Lower leg skin (tissue), 3 donors: ENCODE measurements around the gene SLC8A1.

Source experiments
- CTCF ChIP-seq, 3 donors: fragments of 450-650 bp; IDR thresholded peaks; one replicate each; pipeline ENCODE4 v1.5.1; 2016; ENCODE audit warnings: antibody characterized with exemption in 3 of 3, mild to moderate bottlenecking in 3 of 3, moderate library complexity in 2 of 3
- POLR2A ChIP-seq, 2 donors: fragments of 450-650 bp; IDR thresholded peaks; one replicate each; pipeline ENCODE4 v1.6.1; 2016 to 2017; ENCODE audit warnings: antibody characterized with exemption in 2 of 2, mild to moderate bottlenecking in 1 of 2, moderate library complexity in 1 of 2

DNA sequence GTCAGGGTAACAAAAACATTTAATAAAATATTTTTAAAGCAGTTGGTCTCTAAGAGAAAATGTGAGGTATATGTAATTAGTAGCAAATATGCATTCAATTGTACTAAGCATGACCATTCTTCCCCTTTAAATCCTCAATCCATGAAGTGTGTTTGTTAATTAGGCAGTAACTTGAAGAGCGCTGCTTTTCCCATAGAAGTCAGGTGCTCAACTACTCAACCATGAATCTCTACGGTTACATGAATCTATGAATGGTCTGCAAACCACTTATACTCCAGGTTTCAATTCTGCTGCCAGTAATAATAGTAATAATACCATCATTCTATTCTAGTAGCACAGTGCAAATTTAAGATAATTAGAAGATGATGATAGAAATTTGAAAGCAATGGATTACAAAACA lies 55.8 kb downstream of the SLC8A1 start:
- TF ChIP-seq CTCF (IDR thresholded peaks at IDR 0.05) = no peak
- no peak for TF ChIP-seq POLR2A (IDR thresholded peaks at IDR 0.05)
